H1 (cell line): ENCODE measurements around the gene PCDHGB5. TPM values are rescaled to one million over a fixed set of nuclear protein-coding genes. Genes with fewer than 3 reads are reported as not detected.
A peak's percentile ranks its signal among the peaks of the same experiment; 100 is the strongest.

Experiments used
- ASH2L ChIP-seq: fragments of 200-600, 300-600 bp; sonication (generic); IDR thresholded peaks from one replicate; pipeline ENCODE4 v1.7.1; 2017; ENCODE audit warnings: low read length
- ATF2 ChIP-seq: IDR thresholded peaks from 2 replicates; pipeline ENCODE4 v1.6.1; 2012; ENCODE audit warnings: low read length, inconsistent platforms
- KDM4A ChIP-seq: IDR thresholded peaks from one replicate; pipeline ENCODE4 v1.7.1; 2012; ENCODE audit warnings: low read depth, mild to moderate bottlenecking, moderate library complexity, low read length, inconsistent platforms; ENCODE audit not compliant: severe bottlenecking
- PHF8 ChIP-seq: fragments of 200-600 bp; sonication (generic); conservative IDR thresholded peaks from 2 replicates; pipeline ENCODE4 v1.7.1; 2012; ENCODE audit warnings: low read depth, mild to moderate bottlenecking, inconsistent platforms, low read length, moderate library complexity
- POLR2A ChIP-seq, 2 experiments: IDR thresholded peaks; 1 replicate in 1 of 2; 2 replicates in 1 of 2; pipeline ENCODE4 v1.6.1; 2011; ENCODE audit warnings: low read depth in 2 of 2, low read length in 2 of 2, mild to moderate bottlenecking in 2 of 2; ENCODE audit errors: control extremely low read depth in 1 of 2
- POLR2AphosphoS5 ChIP-seq: IDR thresholded peaks from 2 replicates; pipeline ENCODE4 v1.6.1; 2011; ENCODE audit warnings: low read depth, low read length
- RAD21 ChIP-seq, 2 experiments: IDR thresholded peaks in 1 of 2; conservative IDR thresholded peaks in 1 of 2; 2 replicates each; pipeline ENCODE4 v1.6.1; 2011; ENCODE audit warnings: low read depth in 2 of 2, low read length in 2 of 2, improper control_type of control experiment in 1 of 2, inconsistent platforms in 1 of 2, mild to moderate bottlenecking in 1 of 2, moderate library complexity in 1 of 2
- TAF7 ChIP-seq: optimal IDR thresholded peaks from 2 replicates; pipeline ENCODE3; 2011; ENCODE audit warnings: low read depth, mild to moderate bottlenecking, inconsistent platforms, low read length, moderate library complexity, borderline replicate concordance
- polyA plus RNA-seq, 7 experiments: library from polyadenylated mRNA; depleted of rRNA in 3 of 7; stranded (reverse) in 5 of 7; unstranded in 2 of 7; fragments of >200 nt in 5 of 7; fragments of 200-250 nt in 2 of 7; gene quantifications; 1 replicate in 5 of 7; 2 replicates in 1 of 7; 4 replicates in 1 of 7; pipeline versions ENCODE4 v1.2.1 to v1.2.3, GENCODE V29; 2011 to 2013; ENCODE audit warnings: missing spikeins in 2 of 7, mixed read lengths in 2 of 7
- total RNA-seq: library from RNA; stranded (reverse); fragmentation: NEBNext Ultra II Directional; extraction: Animal tissue kit (Norgen Biotek cat#: 25700); gene quantifications from 2 replicates; pipeline ENCODE4 v1.2.1, GENCODE V29; 2021
- TF ChIP-seq, protein P1 (sequence below), 3 experiments: IDR thresholded peaks; 1 replicate in 2 of 3; 2 replicates in 1 of 3; pipeline versions ENCODE4 v1.5.1 to v1.6.1; 2011; ENCODE audit warnings: low read length in 3 of 3, mild to moderate bottlenecking in 3 of 3, inconsistent platforms in 2 of 3, low read depth in 1 of 3, moderate library complexity in 1 of 3; ENCODE audit not compliant: insufficient read depth in 1 of 3; ENCODE audit errors: control extremely low read depth in 1 of 3
- TF ChIP-seq, protein P2 (sequence below): IDR thresholded peaks from 2 replicates; pipeline ENCODE4 v1.6.1; 2012; ENCODE audit warnings: inconsistent platforms

Gene PCDHGB5
- total and polyA plus RNA-seq, 2 of the 8 experiments (the other 6 are each of a cell fraction or from before 2014, with no cell fraction given): 1.1 to 2.6 TPM

- TF ChIP-seq RAD21 (IDR thresholded peaks at IDR 0.05 in 1 of 2, conservative IDR thresholded peaks at IDR 0.05 in 1 of 2; ENCODE audit: low read depth in 2 of 2, low read length in 2 of 2) (peak; percentile 74 to 81), ASH2L (peak; percentile 30), ATF2 (no peak), POLR2AphosphoS5 (peak; percentile 55; the same call in 1 of the 2 replicates), TAF7 (peak; percentile 40), POLR2A (IDR thresholded peaks at IDR 0.05; ENCODE audit: control extremely low read depth in 1 of 2, low read depth in 2 of 2, low read length in 2 of 2) (peak in 1 of 2 experiments; percentile 65; a peak in 1 of 3 replicates), PHF8 (0 out of 2 replicates have a peak, but pooled peaks have one; percentile 30), KDM4A (peak; percentile 29)
- TF ChIP-seq, protein P1, sequence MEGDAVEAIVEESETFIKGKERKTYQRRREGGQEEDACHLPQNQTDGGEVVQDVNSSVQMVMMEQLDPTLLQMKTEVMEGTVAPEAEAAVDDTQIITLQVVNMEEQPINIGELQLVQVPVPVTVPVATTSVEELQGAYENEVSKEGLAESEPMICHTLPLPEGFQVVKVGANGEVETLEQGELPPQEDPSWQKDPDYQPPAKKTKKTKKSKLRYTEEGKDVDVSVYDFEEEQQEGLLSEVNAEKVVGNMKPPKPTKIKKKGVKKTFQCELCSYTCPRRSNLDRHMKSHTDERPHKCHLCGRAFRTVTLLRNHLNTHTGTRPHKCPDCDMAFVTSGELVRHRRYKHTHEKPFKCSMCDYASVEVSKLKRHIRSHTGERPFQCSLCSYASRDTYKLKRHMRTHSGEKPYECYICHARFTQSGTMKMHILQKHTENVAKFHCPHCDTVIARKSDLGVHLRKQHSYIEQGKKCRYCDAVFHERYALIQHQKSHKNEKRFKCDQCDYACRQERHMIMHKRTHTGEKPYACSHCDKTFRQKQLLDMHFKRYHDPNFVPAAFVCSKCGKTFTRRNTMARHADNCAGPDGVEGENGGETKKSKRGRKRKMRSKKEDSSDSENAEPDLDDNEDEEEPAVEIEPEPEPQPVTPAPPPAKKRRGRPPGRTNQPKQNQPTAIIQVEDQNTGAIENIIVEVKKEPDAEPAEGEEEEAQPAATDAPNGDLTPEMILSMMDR (IDR thresholded peaks at IDR 0.05; ENCODE audit: control extremely low read depth in 1 of 3, insufficient read depth in 1 of 3, low read depth in 1 of 3, low read length in 3 of 3): peak; percentile 69 to 86 (median 75)
- TF ChIP-seq, protein P2, sequence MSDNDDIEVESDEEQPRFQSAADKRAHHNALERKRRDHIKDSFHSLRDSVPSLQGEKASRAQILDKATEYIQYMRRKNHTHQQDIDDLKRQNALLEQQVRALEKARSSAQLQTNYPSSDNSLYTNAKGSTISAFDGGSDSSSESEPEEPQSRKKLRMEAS: peak; percentile 21; the same call in 1 of the 2 replicates
Measured at GRCh38 chr5:141349917-141350619, 47.7 kb upstream of the PCDHGB5 start, which contains the start of gene PCDHGB1 (continued).
